T-cell (primary cell): ENCODE results near the gene SDHAF2. TPM values are rescaled to one million over a fixed set of nuclear protein-coding genes. Genes with fewer than 3 reads are reported as not detected.
"Not testable (repeated sequence)": the region's sequence is repeated elsewhere in the genome, so short reads cannot be mapped to it uniquely, and the experiment has no call there.

Experiments
- ATAC-seq, 4 experiments: fragments of 200-7000 bp in 3 of 4; fragments of 150-1000 bp in 1 of 4; cut with Tn5 transposase; replicated peaks in 1 of 4; 1 replicate in 3 of 4; 2 replicates in 1 of 4; pipeline ENCODE4 v1.10.0; 2021; ENCODE audit warnings: moderate library complexity in 3 of 4, mild to moderate bottlenecking in 2 of 4, moderate number of reproducible peaks in 1 of 4
- CTCF ChIA-PET, 2 donors: fragments of 300-600 bp; sonication (Branson Sonifier 250); formaldehyde crosslinking; loops; one replicate each; lab custom pipeline; 2022; ENCODE audit warnings: antibody characterized with exemption in 2 of 2; lab: Charles Lee
- POLR2A ChIA-PET, 2 donors: fragments of 300-600 bp; sonication (Branson Sonifier 250); formaldehyde crosslinking; loops; one replicate each; lab custom pipeline; 2022; ENCODE audit warnings: antibody characterized with exemption in 2 of 2; lab: Charles Lee
- DNase-seq, 35 experiments: peaks; one replicate each; pipeline versions ENCODE4 v3.0.0 to v3.0.0-alpha.2; 2013 to 2023
- H3K27ac ChIP-seq: one replicate; pipeline ENCODE4 v1.5.1; 2013; ENCODE audit warnings: low read length
- H3K27me3 ChIP-seq, 2 experiments: replicated peaks in 1 of 2; 1 replicate in 1 of 2; 2 replicates in 1 of 2; pipeline versions ENCODE4 v1.6.1 to v1.7.0; 2013; ENCODE audit warnings: low read length in 1 of 2, mixed read lengths in 1 of 2; ENCODE audit not compliant: control insufficient read depth in 2 of 2, insufficient read depth in 2 of 2; ENCODE audit errors: extremely low read depth in 1 of 2
- H3K36me3 ChIP-seq, 2 donors: 1 replicate in 1 of 2; 2 replicates in 1 of 2; pipeline versions ENCODE4 v1.6.1 to v1.7.0; 2013; ENCODE audit warnings: low read length in 1 of 2; ENCODE audit not compliant: control insufficient read depth in 2 of 2, insufficient read depth in 1 of 2; ENCODE audit errors: extremely low read depth in 1 of 2
- H3K4me1 ChIP-seq, 2 experiments: 1 replicate in 1 of 2; 2 replicates in 1 of 2; pipeline versions ENCODE4 v1.6.1 to v1.7.0; 2013; ENCODE audit warnings: low read length in 2 of 2, mixed read lengths in 1 of 2; ENCODE audit not compliant: insufficient read depth in 2 of 2, control insufficient read depth in 1 of 2; ENCODE audit errors: extremely low read depth in 1 of 2
- H3K4me3 ChIP-seq, 2 donors: 1 replicate in 1 of 2; 2 replicates in 1 of 2; pipeline versions ENCODE4 v1.5.1 to v1.7.0; 2013; ENCODE audit warnings: mild to moderate bottlenecking in 2 of 2, low read length in 1 of 2, moderate library complexity in 1 of 2; ENCODE audit not compliant: control insufficient read depth in 1 of 2; ENCODE audit errors: extremely low read depth in 1 of 2
- H3K9me3 ChIP-seq: 2 replicates; pipeline ENCODE4 v1.7.0; 2013
- H3K27ac Mint-ChIP-seq, 2 donors: one replicate each; pipeline ENCODE4 v1.8.0; 2020 to 2021; ENCODE audit warnings: mild to moderate bottlenecking in 2 of 2, mixed read lengths in 2 of 2
- H3K27me3 Mint-ChIP-seq, 2 donors: one replicate each; pipeline ENCODE4 v1.8.0; 2021 to 2022; ENCODE audit warnings: mixed read lengths in 2 of 2
- H3K36me3 Mint-ChIP-seq: one replicate; pipeline ENCODE4 v1.8.0; 2021; ENCODE audit warnings: mixed read lengths
- H3K4me1 Mint-ChIP-seq, 3 donors: one replicate each; pipeline ENCODE4 v1.8.0; 2020 to 2022; ENCODE audit warnings: mixed read lengths in 3 of 3, mild to moderate bottlenecking in 1 of 3
- H3K4me3 Mint-ChIP-seq, 3 donors: one replicate each; pipeline ENCODE4 v1.8.0; 2020 to 2022; ENCODE audit warnings: mild to moderate bottlenecking in 3 of 3, mixed read lengths in 3 of 3, moderate library complexity in 3 of 3
- H3K9me3 Mint-ChIP-seq, 3 donors: one replicate each; pipeline ENCODE4 v1.8.0; 2020 to 2022; ENCODE audit warnings: mixed read lengths in 3 of 3
- WGBS: methylation state at CpG from one replicate; pipeline ENCODE4 v1.1.5; 2013; ENCODE audit warnings: missing lambda C conversion rate; ENCODE audit not compliant: insufficient coverage; 5-methylcytosine and 5-hydroxymethylcytosine counted together
- total RNA-seq, 35 experiments: library from RNA in 6 of 35; stranded (reverse) in 6 of 35; fragments of 120-200 nt in 1 of 35; gene quantifications; one replicate each; pipeline versions ENCODE4 v1.2.1 to v1.2.4 and lab custom pipeline; 2013 to 2026

Gene SDHAF2
- total RNA-seq, 5 donors from 2014 or later (not counting 1 experiment from before 2014, with no cell fraction given): 36.2 to 60.7 (median 56.4) TPM

DNA sequence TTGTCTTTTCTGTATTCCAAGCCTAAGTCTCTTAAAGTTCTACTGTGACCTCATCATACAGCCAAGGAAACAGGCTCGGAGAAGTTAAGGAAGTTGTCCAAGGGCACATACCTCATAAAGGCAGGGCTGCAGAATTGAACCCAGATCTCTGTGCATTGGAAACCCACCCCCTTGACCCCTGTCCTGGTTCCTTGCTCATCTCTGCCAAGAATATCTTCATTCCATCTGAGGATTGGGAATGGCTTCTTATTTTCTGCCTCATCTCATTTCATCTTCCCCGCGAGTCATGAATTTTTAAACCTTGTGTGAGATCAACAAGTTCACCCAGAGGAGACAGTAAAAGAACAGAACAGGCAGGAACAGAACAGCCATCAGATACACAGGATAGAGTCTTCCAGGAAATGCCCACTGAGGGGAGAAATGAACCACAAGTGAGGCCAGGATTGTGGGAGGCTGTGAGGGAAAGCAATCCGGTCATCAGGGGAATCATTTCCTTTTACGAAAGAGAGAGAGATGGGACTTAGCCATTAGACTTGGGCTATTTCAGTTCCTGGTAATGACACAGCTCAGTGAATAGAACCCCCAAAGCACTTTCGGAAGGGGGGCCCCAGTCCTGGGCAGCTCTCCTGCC is 44.2 kb downstream of the SDHAF2 start:
- peaks cover 3 to 16% of the 10 kb centered on the region in 2 donors for H3K36me3 ChIP-seq
- no peak overlapping the region for H3K27ac ChIP-seq
- H3K4me1 Mint-ChIP-seq: peaks cover 5 to 7% (median 7%) of the 10 kb centered on the region in 3 donors
- no peak overlapping the region for H3K4me3 ChIP-seq
- peaks cover 28% of the 10 kb centered on the region for H3K36me3 Mint-ChIP-seq
- H3K4me1 ChIP-seq: peaks cover 0 to 9% of the 10 kb centered on the region in 2 experiments
- no peak overlapping the region for H3K4me3 Mint-ChIP-seq
- H3K27me3 ChIP-seq: peaks cover 0 to 16% of the 10 kb centered on the region in 2 experiments
- H3K9me3 Mint-ChIP-seq: no peaks in the 10 kb centered on the region
- H3K27me3 Mint-ChIP-seq: no peaks in the 10 kb centered on the region
- POLR2A ChIA-PET: no interaction called here
- H3K9me3 ChIP-seq: no peaks in the 10 kb centered on the region
- CTCF ChIA-PET: no interaction called here
- no peak for DNase-seq
- WGBS: 88% methylated on average over 3 of the region's 6 CpGs
- ATAC-seq: no peak
- no peak overlapping the region for H3K27ac Mint-ChIP-seq

DNA sequence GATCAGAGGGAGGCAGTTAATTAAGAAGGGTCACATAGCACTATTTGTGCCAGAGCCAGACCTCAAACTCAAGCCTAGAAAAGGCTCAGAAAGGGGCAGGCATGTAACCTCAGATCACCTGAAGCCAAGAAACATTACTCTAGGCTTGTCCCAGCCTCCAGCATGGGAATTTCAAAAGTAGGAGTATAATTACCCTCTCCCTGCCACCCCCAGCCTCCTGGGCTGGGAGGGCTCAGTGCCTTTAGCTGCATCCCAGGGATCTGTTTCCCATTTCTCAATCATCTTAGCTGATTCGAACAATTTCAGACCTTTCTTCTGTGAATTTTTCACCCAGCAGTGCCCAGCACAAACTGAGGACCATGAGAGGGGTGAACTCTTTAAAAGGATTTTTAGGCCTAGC is 45.5 kb downstream of the SDHAF2 start:
- peaks cover 0 to 9% of the 10 kb centered on the region in 2 experiments for H3K4me1 ChIP-seq
- Mint-ChIP-seq H3K4me1 (peaks cover 6 to 10% (median 7%) of the 10 kb centered on the region in 3 donors), H3K4me3 (no peak overlapping the region), H3K27me3 (no peaks in the 10 kb centered on the region), H3K9me3 (no peaks in the 10 kb centered on the region), H3K36me3 (peaks cover 22% of the 10 kb centered on the region), H3K27ac (no peak overlapping the region)
- H3K36me3 ChIP-seq: peaks cover 3 to 12% of the 10 kb centered on the region in 2 donors
- H3K27me3 ChIP-seq: peaks cover 0 to 16% of the 10 kb centered on the region in 2 experiments
- ChIA-PET CTCF (interaction anchor here (0.8 to 1.1 kb wide), 4 partner anchors 42 to 258 kb away, joined by 3 read pairs; no protein-coding TSS in a partner anchor), POLR2A (no interaction called here)
- no CpG with 5 or more reads among the region's 1 CpG for WGBS
- H3K27ac ChIP-seq: no peak overlapping the region
- H3K4me3 ChIP-seq: no peak overlapping the region
- DNase-seq (no peak), ATAC-seq (no peak)
- H3K9me3 ChIP-seq: no peaks in the 10 kb centered on the region

- no peak for DNase-seq
- Mint-ChIP-seq H3K4me1 (peaks cover 7 to 14% (median 8%) of the 10 kb centered on the region in 3 donors), H3K27ac (no peak overlapping the region), H3K4me3 (no peak overlapping the region), H3K9me3 (no peaks in the 10 kb centered on the region), H3K27me3 (no peaks in the 10 kb centered on the region), H3K36me3 (peaks cover 15% of the 10 kb centered on the region)
- H3K27me3 ChIP-seq: peaks cover 0 to 16% of the 10 kb centered on the region in 2 experiments
- ATAC-seq: no peak
- ChIA-PET POLR2A (no interaction called here), CTCF (interaction anchor here (0.7 to 1.1 kb wide), 3 partner anchors 41 to 573 kb away, joined by 3 to 7 read pairs (median 3); no protein-coding TSS in a partner anchor)
- no peak overlapping the region for H3K27ac ChIP-seq
- peaks cover 0 to 4% of the 10 kb centered on the region in 2 donors for H3K36me3 ChIP-seq
- WGBS: 100% methylated on average over 2 of the region's 3 CpGs
- no peak overlapping the region for H3K4me3 ChIP-seq
- H3K4me1 ChIP-seq: peaks cover 0 to 9% of the 10 kb centered on the region in 2 experiments
- no peaks in the 10 kb centered on the region for H3K9me3 ChIP-seq
These were observed 46.4 kb downstream of the SDHAF2 start for GRCh38 chr11:61476371-61476770.

DNA sequence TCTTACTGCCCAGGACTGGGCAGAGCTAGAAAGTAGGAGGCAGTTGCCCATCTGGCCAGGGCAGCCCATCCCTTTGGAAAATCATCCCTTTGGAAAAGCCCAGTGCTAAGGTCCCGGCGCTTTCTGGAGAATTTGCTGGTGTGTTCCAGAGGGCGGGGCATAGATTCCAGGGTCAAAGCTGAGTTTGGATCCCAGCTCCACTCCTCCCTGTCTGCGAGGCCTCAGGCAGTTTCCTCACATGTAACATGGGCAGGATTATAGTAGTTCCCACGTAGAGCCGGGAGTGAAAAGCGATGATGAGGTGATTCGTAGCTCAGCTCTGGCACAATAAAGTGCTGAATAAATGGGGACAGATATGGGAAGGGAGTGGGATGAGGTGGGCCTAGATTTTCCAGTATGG is 47.2 kb downstream of the SDHAF2 start:
- Histone ChIP-seq H3K36me3 (peaks cover 0 to 4% of the 10 kb centered on the region in 2 donors), H3K27ac (no peak overlapping the region), H3K4me3 (no peak overlapping the region), H3K9me3 (no peaks in the 10 kb centered on the region), H3K27me3 (peaks cover 0 to 23% of the 10 kb centered on the region in 2 experiments), H3K4me1 (peaks cover 0 to 9% of the 10 kb centered on the region in 2 experiments)
- H3K4me1 Mint-ChIP-seq: peaks cover 7 to 14% (median 8%) of the 10 kb centered on the region in 3 donors
- peaks cover 15% of the 10 kb centered on the region for H3K36me3 Mint-ChIP-seq
- 88% methylated on average over 7 of the region's 8 CpGs for WGBS
- no peak overlapping the region for H3K4me3 Mint-ChIP-seq
- H3K27me3 Mint-ChIP-seq: no peaks in the 10 kb centered on the region
- POLR2A ChIA-PET: no interaction called here
- CTCF ChIA-PET: interaction anchor here in 1 of 2 donors (0.6 to 0.7 kb wide), 2 partner anchors 40 to 574 kb away, joined by 3 to 7 read pairs; no protein-coding TSS in a partner anchor
- ATAC-seq (no peak), DNase-seq (no peak)
- no peak overlapping the region for H3K27ac Mint-ChIP-seq
- H3K9me3 Mint-ChIP-seq: no peaks in the 10 kb centered on the region

GRCh38 chr11:61477727-61478148 is 47.8 kb downstream of the SDHAF2 start:
- Mint-ChIP-seq H3K27ac (no peak overlapping the region), H3K4me1 (peaks cover 7 to 14% (median 8%) of the 10 kb centered on the region in 3 donors), H3K9me3 (no peaks in the 10 kb centered on the region), H3K27me3 (no peaks in the 10 kb centered on the region), H3K4me3 (no peak overlapping the region), H3K36me3 (peaks cover 13% of the 10 kb centered on the region)
- peaks cover 0 to 4% of the 10 kb centered on the region in 2 donors for H3K36me3 ChIP-seq
- CTCF ChIA-PET: interaction anchor here in 1 of 2 donors (1.3 kb wide), 1 partner anchor 39 kb away, joined by 6 read pairs; no protein-coding TSS in a partner anchor
- H3K4me1 ChIP-seq: peaks cover 0 to 9% of the 10 kb centered on the region in 2 experiments
- peaks cover 0 to 29% of the 10 kb centered on the region in 2 experiments for H3K27me3 ChIP-seq
- DNase-seq: peak in 33 of 35 experiments; percentile 9 to 70 (median 38)
- 4% methylated on average over 16 of the region's 18 CpGs for WGBS
- peak in 3 of 4 experiments; percentile 36 to 64 (median 40) for ATAC-seq
- POLR2A ChIA-PET: no interaction called here
- H3K27ac ChIP-seq: no peak overlapping the region
- no peak overlapping the region for H3K4me3 ChIP-seq
- no peaks in the 10 kb centered on the region for H3K9me3 ChIP-seq

DNA sequence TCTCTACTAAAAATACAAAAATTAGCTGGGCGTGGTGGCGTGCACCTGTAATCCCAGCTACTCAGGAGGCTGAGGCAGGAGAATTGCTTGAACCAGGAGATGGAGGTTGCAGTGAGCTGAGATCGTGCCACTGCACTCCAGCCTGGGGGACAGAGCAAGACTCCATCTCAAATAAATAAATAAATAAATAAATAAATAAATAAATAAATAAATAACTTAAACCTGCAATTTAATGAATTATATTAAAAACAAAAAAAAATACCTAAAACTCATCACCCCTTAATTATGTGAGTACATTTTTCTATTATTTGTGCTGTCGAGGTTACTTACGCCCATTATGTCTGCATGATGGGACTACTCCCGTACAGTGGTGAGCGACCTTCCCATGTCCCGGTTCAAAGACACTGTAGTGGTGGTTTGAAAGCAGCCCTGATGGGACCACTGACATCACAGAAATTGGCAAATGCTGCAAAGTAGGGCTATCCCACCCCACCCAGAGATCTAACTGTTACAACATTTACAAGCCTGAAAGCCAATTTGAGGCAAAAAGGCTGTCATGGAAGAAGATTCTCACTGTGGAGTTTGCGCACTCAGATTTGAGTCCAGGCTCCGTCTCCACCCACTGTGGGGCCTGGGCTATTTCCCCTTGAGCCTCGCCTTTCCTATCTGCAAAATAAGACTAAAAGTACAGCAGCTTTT is 49.6 kb downstream of the SDHAF2 start:
- H3K36me3 ChIP-seq, H3K27ac Mint-ChIP-seq, H3K27ac ChIP-seq, H3K4me3 Mint-ChIP-seq, H3K4me3 ChIP-seq, H3K4me1 ChIP-seq, H3K36me3 Mint-ChIP-seq, ATAC-seq, H3K9me3 ChIP-seq, POLR2A ChIA-PET, DNase-seq, H3K9me3 Mint-ChIP-seq, H3K27me3 Mint-ChIP-seq: not testable (repeated sequence)
- peaks cover 7 to 14% (median 8%) of the 10 kb centered on the region in 3 donors for H3K4me1 Mint-ChIP-seq
- H3K27me3 ChIP-seq: peaks cover 0 to 34% of the 10 kb centered on the region in 2 experiments
- 86% methylated on average over 3 of the region's 11 CpGs for WGBS
- CTCF ChIA-PET: interaction anchor here in 1 of 2 donors (0.6 kb wide), 1 partner anchor 419 kb away, joined by 5 read pairs; no protein-coding TSS in a partner anchor
